GM21786 (cell line): ENCODE data around the gene NCMAP.
"Not testable (repeated sequence)": the region's sequence is repeated elsewhere in the genome, so short reads cannot be mapped to it uniquely, and the experiment has no call there.

Experiments
- ATAC-seq: cut with Tn5 transposase; IDR thresholded peaks from one replicate; pipeline ENCODE4 v1.9.1; 2021; ENCODE audit not compliant: unreplicated experiment

NCMAP gene

DNA sequence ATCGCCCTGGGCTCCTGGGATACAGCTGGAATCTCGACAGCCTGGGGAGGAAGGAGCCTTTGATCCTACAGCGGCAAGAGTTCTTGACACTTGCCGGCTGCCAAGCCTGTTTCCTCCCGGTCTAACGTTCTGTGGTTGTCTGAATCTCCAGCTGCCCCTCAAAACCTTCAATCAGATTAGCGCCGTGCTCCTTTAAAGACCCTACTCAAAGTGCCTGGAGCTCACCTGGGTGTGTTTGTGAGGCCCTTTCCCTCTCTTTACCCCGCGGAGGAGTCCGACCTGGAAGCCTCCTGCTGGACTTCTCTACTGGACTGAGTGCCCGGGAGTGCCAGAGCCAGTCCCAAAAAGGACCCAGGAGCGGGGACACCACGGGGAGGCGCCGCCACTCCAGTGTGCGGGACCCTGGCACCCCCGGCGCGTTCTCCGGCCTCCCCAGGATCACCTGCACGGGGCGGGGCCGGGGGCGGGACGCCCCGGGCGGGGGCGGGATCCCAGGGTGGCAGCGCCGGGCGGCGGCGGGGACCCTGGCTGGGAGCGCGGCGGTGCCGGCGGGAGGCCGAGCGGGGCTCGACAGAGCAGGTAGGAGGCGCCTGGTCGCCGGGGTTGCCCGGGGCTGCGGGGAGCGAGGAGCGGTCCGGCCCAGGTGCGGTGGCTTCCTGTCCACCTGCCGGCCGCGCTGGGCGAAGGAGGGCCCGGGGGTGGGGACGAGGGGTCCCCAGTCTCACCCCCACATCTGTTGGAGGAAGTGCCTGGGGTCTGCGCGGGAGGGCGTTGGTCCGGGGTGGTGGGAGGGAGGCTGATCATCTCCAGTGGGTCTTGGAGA, at the start of gene NCMAP:
TSS of gene NCMAP (plus strand) at position 497 of the 823 bp plus-strand sequence. CDS start 39,344 bp downstream, outside the sequence.
- no peak for ATAC-seq

GRCh38 chr1:24506691-24507381, 49.1 kb upstream of the NCMAP start:
- ATAC-seq = no peak

DNA sequence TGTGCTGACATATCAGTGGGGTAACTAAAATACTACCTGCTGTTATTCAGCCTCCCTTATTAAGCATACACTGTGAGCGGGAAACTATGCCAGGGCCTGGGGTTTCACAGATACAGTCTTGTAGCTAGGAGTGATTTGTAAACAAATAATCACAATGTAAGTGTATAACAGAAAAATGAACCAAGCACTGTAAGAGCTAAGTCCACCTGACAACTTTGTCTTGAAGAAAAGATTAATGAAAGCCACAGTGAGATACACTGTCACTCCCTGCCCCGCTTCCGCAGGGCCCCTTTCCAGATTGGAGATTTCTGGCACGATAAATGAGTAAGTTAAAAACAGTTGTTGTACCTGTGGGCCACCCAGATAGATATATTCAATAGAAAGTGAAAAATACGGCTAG, 48.5 kb upstream of the NCMAP start:
- no peak for ATAC-seq

DNA sequence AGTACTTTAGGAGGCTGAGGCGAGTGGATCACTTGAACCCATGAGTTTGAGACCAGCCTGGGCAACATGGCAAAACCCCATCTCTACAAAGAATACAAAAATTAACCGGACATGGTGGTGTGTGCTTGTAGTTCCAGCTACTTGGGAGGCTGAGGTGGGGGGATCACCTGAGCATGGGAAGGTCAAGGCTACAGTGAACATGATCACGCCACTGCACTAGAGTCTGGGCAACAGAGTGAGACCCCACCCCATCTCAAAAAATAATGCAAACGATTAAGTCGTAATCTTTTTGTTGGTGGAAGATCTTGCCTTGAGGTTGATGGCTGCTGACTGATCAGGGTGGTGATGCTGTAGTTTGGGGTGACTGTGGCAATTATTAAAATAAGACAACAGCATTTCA, 47.0 kb upstream of the NCMAP start:
- ATAC-seq = no peak

- no peak for ATAC-seq
These were observed 42.2 kb upstream of the NCMAP start for GRCh38 chr1:24513706-24514105.

DNA sequence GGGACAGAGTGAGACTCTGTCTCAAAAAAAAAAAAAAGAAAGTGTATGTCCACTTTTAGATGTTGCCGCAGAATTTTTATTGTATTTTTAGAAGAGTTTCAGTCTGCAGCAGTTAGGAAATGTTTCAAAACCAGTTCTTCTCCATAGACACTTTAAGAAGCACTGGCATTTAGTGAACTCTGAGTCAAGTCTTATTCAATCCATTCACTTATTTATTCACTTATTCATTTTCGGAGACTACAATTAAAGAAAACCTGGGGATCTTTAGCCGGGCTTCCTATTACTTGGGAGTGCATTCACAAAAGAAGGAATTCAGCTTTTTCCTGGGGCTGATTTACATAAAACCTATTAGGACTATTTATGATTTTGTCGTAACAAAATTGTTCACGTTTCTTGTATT, 40.9 kb upstream of the NCMAP start:
- ATAC-seq = no peak

DNA sequence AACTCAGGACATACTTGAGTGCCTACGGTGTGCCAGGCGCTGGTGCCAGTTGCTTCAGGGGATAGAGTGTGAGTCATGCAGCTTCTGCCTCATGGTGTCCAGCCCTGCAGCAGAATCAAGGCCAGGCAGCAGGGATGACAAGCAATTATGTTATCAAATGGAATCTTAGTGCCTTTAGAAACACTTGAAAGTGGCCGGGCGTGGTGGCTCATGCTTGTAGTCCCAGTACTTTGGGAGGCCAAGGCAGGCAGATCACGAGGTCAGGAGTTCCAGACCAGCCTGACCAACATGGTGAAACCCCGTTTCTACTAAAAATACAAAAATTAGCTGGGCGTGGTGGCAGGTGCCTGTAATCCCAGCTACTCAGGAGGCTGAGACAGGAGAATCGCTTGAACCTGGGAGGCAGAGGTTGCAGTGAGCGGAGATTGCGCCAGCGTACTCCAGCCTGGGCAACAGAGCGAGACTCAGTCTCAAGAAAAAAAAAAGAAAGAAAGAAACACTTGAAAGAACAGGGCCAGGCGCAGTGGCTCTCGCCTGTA, 40.1 kb upstream of the NCMAP start:
- ATAC-seq = not testable (repeated sequence)

GRCh38 chr1:24516506-24516905, 39.4 kb upstream of the NCMAP start:
- ATAC-seq = no peak

- no peak for ATAC-seq
These were observed 38.0 kb upstream of the NCMAP start for GRCh38 chr1:24517898-24518297.

DNA sequence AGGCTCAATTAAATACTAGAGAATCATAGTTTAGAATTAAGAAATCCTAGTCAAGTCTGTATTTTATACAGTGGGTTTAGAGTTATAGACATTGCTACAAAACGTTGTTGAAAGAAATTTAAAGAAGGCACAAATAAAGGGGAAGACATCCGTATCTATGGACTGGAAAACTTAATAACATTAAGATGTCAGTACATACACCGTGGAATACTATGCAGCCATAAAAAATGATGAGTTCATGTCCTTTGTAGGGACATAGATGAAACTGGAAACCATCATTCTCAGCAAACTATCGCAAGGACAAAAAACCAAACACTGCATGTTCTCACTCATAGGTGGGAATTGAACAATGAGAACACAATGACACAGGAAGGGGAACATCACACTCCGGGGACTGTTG, 35.6 kb upstream of the NCMAP start:
- ATAC-seq = not testable (repeated sequence)

- no peak for ATAC-seq
These were observed 30.3 kb upstream of the NCMAP start for GRCh38 chr1:24525606-24526005.

DNA sequence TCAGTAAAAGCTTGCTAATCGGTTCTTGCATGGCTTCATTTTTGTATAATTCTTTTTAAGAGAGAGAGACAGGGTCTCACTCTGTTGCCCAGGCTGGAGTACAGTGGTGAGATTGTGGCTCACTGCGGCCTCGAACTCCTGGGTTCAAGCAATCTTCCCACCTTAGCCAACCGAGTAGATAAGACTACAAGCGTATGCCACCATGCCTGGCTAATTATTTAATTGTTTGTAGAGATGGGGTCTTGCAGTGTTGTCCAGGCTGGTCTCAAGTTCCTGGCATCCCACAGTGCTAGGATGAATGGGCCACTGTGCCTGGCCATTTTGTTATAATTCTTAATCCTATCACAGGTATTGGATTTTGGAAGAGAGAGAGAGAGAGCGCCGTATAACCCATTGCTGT, 29.8 kb upstream of the NCMAP start:
- ATAC-seq = no peak

GRCh38 chr1:24526940-24527542, 28.8 kb upstream of the NCMAP start:
- ATAC-seq = no peak

- ATAC-seq = no peak
These were observed 27.1 kb upstream of the NCMAP start for GRCh38 chr1:24528744-24529143.

GRCh38 chr1:24529292-24529691, 26.6 kb upstream of the NCMAP start:
- not testable (repeated sequence) for ATAC-seq

- no peak for ATAC-seq
These were observed 20.9 kb upstream of the NCMAP start for GRCh38 chr1:24535021-24535424.

DNA sequence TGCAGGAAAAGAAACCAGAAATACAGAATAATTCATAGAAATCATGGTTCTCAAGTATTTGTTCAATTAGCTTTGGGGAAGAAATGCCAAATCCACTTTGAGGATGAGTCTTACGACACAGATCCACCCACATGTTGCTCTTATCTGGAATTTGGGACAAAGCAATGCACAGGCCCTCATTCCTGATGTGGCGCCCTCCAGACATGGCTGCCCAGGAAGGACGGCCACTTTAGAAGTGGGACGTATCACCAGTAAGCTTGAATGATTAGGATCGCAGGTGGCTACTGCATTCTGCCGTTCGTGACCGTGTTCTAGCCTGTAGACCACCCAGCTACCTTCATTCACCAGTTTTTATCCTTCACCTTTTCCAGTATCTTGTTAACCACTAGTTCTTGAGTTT, 20.1 kb upstream of the NCMAP start:
- ATAC-seq = no peak

- ATAC-seq = peak; percentile 45
These were observed 19.5 kb upstream of the NCMAP start for GRCh38 chr1:24536391-24536840.

- no peak for ATAC-seq
These were observed 15.6 kb upstream of the NCMAP start for GRCh38 chr1:24540051-24540905.

DNA sequence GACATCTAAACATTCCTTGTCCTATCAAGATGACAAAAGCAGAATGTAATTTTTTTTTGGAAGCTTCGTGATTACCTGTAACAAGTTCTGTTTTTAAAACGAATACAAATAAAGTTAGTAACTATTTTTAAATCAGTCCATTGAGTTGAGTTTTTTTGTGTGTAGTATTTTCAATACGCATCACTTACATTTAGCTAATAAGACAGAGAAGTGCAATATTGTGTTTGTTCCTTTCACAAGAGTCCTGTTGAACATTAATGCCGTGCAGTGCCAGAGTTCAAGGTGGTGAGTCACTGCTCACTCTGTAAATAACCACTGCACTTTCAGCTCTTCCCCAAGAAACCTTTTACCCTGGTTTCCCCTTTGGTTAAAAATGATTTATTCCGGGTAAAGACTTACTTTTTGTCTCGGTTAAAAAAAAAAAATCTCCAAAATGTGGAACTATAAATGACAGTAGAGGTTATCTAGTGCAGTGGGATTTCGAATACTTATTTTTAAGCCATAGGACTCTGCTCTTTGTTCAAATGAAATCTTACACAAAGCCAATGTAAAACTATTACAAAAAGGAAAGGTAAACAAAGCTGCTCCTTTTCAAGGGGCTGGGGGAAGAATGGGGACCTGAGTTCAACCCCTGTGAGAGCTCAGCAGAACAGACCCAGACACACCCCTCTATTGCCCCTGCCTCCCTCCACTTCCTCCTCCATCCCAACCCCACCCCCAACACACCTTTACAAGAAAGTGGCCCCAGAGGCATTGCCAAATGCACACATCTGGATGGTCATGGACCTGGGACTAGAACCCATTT, 14.8 kb upstream of the NCMAP start:
- no peak for ATAC-seq
